Ishikawa (cell line): ENCODE measurements around the gene TPRG1L.

Experiments used
- CREB1 ChIP-seq: IDR thresholded peaks from 2 replicates; pipeline ENCODE4 v1.6.1; 2012; ENCODE audit warnings: low read depth
- EP300 ChIP-seq: IDR thresholded peaks from 2 replicates; pipeline ENCODE4 v1.6.1; 2012; ENCODE audit warnings: borderline replicate concordance
- FOXM1 ChIP-seq: IDR thresholded peaks from 2 replicates; pipeline ENCODE4 v1.6.1; 2012; ENCODE audit warnings: low read depth, borderline replicate concordance
- RAD21 ChIP-seq: IDR thresholded peaks from 2 replicates; pipeline ENCODE4 v1.6.1; 2012; ENCODE audit warnings: low read depth
- TAF1 ChIP-seq: IDR thresholded peaks from 2 replicates; pipeline ENCODE4 v1.6.1; 2012; ENCODE audit warnings: low read depth, mild to moderate bottlenecking
- TEAD4 ChIP-seq: IDR thresholded peaks from 2 replicates; pipeline ENCODE4 v1.6.1; 2012
- YY1 ChIP-seq: IDR thresholded peaks from 2 replicates; pipeline ENCODE4 v1.6.1; 2012; ENCODE audit warnings: low read depth
- TF ChIP-seq, protein P1 (sequence below): IDR thresholded peaks from 2 replicates; pipeline ENCODE4 v1.6.1; 2012

DNA sequence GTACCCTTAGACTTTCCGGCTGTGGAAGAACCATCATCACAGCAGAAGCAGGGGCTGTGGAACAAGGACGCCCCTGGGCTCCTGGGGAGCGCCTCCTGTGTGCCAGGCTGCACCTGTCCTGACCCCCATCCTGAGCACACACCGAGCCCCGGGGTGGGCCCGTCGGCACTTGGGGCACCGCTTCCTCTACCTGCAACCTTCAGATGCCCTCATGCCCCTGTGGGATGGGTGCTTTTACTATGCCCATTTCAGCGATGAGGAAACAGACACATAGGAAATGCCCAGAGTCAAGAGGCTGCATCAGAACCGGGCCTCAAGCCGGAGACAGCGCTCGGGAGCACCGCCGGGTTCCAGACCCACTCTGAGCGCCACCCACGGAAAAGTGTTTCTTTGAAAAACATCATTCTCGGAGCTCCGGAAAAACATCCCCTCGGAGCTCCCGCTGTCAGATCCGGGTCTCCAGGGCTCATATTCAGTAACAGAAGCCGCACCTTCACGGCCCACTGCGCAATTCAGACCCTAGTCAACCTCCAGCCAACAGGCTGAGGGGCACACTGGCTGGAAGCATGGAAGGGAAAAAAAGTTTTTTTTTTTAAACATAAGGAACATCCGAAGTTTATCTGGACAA is 8.0 kb downstream of the TPRG1L start:
- TF ChIP-seq FOXM1 (no peak), TAF1 (no peak), EP300 (no peak), TEAD4 (no peak), YY1 (no peak), RAD21 (no peak), CREB1 (no peak)
- TF ChIP-seq, protein P1, sequence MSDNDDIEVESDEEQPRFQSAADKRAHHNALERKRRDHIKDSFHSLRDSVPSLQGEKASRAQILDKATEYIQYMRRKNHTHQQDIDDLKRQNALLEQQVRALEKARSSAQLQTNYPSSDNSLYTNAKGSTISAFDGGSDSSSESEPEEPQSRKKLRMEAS: no peak
